D341Med (cell line): ENCODE data around the gene TMPRSS11D.

Experiments
- DNase-seq: peaks from one replicate; pipeline ENCODE4 v3.0.0; 2012; ENCODE audit warnings: low spot score

TMPRSS11D gene

GRCh38 chr4:67883902-67884301 lies at the start of gene TMPRSS11D:
TSS of gene TMPRSS11D (minus strand) at chr4:67884002. CDS start at chr4:67883933, 69 bp downstream.
- DNase-seq = no peak

- no peak for DNase-seq
These were observed 49.2 kb upstream of the TMPRSS11D start for GRCh38 chr4:67933038-67933437.

DNA sequence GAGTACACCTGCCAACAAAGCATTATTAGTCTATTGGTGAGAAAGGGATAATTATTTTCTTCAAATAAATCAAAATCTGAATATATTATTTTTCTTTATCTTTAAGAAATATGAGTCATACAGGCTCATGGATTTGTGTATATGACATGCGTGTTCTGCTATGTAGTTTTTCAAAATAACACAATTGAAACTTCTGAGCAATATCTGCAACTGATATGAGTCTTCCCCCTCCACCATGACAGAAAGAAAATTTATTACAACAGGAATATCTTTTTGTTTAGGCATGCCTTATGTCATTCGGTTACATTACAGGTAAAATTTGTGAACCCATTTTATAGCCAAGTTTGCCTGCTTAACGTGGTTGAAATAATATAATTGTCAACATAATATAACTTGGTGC lies 47.5 kb upstream of the TMPRSS11D start:
- no peak for DNase-seq

DNA sequence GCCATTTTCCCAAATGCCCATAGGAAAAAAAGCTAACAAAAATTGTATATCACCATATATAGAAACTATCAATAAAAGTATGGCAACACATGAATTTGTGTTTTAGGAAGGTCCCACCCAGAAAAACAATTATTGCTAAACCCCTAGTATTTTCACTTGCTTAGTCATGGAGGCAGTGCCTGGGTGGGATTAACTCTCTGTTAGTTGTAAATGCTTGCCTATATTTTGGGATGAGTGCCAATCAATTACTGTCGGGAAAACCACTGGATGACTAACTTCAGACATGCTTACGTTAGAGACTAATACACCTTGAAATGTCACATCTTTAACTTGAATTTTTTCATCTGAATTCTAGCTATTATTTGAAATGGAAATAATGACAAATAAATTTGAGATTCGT lies 45.6 kb upstream of the TMPRSS11D start:
- DNase-seq = no peak

GRCh38 chr4:67928546-67928945 lies 44.7 kb upstream of the TMPRSS11D start:
- no peak for DNase-seq

DNA sequence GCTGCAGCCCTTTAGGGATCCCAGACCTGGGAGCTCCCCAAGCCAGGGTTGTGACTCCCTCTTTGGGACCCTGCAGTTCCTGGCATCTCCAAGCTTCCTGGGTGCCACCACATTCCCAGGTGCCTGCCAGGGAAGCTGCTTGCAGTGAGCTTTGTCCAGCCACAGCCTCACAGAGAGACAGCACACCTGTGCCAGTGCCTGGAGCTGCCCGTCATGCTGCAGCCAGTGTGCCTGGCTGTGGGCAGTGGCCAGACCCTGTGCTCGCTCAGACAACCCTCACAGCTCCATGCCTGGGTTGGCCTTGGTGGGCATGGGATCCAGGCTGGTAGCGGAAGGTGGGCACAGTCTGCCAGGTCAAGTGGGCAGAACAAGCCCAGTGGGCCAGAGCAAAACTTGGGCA lies 43.4 kb upstream of the TMPRSS11D start:
- DNase-seq = no peak

DNA sequence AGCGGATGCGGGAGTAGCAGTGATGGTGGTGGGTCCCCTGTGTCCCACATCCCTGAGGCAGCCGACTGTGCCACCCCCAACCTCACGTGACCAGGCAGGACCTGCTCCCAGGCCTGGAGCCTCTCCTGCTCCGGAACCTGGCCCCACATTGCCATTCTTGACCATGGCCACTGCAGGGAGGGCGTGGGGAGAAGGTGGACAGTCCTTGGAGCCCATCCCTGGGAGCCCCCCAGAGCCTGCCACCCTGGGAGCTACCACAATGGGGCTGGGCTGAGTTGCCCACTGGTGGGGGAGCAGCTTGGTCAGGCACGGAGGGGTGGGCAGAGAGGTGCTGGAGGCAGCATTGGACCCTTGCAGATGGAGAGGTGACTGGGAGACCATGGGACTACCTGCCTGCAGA lies 42.7 kb upstream of the TMPRSS11D start:
- DNase-seq = no peak

DNA sequence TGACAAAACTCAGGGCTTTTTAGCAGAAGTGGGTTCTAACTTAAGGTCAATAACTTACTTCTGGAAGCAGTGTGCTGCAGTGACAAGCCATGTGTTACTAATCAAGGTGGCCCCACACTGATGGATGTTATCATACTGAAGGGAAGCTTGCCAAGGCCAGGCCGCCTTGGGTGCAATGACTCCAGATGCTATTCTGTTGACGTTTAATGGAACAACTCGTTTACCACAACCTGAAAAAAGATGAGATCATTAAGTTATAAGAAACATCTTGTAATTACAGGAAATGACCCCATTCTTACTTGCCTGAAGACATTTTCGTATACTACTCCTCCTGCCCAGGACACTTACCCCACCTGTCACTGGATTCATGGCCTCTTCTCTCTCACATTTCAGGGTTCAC lies 38.9 kb upstream of the TMPRSS11D start:
- DNase-seq = no peak

DNA sequence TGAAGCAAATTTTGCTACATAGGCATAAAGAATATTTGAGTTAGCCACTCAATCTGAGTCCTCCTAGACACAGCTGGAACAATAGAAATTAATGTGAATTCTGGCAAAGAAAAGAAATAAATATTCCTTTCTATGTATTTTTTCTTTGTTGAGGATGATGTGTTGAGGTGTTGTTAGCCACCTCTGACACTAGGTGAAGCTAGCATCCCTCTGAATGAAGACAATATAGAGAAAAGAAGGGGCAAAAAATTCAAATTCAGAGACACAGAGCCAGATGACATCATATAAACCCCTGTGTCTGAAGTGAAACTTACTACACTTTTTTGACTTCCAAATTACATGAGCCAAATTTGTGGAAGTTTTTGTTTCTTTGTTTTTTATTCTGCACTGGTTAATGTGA lies 34.6 kb upstream of the TMPRSS11D start:
- no peak for DNase-seq

- DNase-seq = no peak
These were observed 31.7 kb upstream of the TMPRSS11D start for GRCh38 chr4:67915400-67915966.

- DNase-seq = no peak
These were observed 28.3 kb upstream of the TMPRSS11D start for GRCh38 chr4:67912080-67912479.

- no peak for DNase-seq
These were observed 27.8 kb upstream of the TMPRSS11D start for GRCh38 chr4:67911638-67912037.

DNA sequence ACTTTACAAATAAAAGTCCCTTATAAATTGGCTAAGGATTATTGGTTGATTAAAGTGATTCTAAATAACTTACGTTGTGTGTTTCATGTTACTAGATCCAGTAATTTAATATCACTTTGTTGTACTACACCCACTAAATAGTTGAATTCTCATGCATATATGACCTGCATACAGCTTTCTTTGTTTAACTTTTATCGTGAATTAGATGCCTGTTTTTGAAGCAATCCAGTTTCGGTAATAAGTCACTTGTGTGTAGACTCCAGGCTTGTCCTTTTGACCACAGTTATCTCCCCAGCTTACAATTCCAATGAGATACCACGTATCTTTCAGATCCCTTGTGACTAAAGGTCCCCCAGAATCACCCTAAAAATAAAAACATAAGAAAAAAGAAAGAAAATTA lies 27.3 kb upstream of the TMPRSS11D start:
- no peak for DNase-seq

DNA sequence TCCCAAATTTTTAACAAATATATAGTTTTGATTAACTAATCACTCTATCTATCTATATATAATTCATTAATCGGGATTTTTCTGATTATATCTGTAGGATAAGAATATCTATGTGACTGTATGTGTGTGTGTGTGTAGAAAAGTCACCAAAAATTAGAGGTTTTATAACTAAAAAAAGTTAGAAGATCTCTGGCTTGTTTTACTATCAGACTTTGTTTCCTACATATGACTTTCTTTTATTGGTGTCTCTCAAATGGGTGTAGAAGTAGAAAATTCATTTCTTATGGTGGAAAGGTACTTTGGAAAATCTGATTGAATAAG lies 26.7 kb upstream of the TMPRSS11D start:
- no peak for DNase-seq

- no peak for DNase-seq
These were observed 26.2 kb upstream of the TMPRSS11D start for GRCh38 chr4:67909905-67910584.

GRCh38 chr4:67907650-67908049 lies 23.8 kb upstream of the TMPRSS11D start:
- DNase-seq = no peak

DNA sequence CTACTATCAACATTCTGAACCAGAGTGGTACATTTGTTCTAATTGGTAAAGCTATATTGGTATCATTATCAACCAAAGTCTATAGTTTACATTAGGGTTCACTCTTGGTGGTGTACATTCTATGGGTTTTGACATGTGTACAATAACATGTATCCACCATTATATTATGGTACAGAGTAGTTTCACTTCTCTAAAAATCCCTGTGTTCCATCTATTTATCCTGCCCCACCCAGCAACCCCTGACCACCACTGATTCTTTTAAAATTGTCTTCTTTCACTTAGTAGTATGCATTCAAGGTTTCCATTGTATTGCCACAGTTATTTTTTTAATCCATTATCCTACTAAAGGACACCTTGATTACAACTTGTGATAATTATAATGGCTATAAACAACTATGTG lies 15.3 kb upstream of the TMPRSS11D start:
- DNase-seq = no peak

DNA sequence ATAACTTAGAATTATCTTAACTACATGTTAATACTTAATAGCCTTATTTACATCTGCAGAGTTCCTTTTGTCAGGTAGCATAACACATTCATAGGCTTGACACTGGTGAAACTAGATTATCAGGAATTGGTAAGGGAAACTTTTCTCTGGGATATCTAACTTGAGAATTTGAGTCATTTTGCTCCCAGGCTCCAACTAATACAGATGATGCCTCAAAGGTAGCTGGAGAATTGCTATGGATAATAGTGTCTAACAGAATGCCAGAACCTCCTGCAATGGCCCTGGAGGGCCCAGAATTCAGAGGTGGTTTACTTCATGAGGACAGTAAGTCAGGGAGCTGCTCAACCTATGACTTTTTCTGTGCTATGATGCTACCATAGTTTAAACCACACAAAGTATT lies 13.9 kb upstream of the TMPRSS11D start:
- DNase-seq = no peak

DNA sequence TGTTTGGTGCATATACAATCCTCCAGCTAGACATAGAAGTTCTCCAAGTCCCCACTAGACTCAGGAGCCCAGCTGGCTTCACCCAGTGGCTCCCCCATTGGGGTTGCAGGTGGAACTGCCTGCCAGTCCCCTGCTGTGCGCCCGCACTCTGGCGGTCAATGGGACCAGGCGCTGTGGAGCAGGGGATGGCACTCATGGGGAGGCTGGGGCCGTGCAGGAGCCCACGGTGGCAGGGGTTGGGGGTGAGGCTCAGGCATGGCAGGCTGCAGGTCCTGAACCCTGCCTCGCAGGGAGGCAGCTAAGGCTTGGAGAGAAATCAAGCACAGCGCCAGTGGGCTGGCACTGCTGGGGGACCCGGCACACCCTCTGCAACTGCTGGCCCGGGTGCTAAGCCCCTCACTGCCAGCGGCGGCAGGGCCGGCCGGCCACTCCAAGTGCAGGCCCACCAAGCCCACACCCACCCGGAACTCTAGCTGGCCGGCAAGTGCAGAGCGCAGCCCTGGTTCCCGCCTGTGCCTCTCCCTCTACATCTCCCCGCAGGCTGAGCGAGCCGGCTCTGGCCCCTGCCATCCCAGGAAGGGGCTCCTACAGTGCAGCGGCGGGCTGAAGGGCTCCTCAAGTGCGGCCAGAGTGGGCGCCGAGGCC lies 12.7 kb upstream of the TMPRSS11D start:
- DNase-seq = no peak

GRCh38 chr4:67894659-67895058 lies 10.9 kb upstream of the TMPRSS11D start:
- no peak for DNase-seq

DNA sequence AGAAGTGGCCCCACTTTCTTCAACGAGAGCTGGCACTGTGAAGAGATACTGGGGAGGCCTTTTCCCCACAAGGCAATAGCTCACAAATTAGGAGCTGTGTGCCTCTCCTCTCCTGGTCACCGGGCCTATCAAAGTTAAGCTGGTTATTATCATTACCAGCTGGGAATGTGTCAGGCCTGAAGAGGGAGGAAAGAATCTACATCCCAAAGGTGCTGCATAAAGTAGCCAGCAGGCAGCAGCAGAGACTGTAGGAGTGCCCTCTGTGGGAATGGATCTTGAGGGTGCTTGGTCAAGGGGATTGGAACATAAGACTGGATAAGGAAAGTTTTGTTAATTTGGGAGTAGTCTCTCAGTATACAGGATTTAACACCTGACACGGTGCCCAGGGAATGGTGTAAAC lies 9.1 kb upstream of the TMPRSS11D start:
- no peak for DNase-seq

DNA sequence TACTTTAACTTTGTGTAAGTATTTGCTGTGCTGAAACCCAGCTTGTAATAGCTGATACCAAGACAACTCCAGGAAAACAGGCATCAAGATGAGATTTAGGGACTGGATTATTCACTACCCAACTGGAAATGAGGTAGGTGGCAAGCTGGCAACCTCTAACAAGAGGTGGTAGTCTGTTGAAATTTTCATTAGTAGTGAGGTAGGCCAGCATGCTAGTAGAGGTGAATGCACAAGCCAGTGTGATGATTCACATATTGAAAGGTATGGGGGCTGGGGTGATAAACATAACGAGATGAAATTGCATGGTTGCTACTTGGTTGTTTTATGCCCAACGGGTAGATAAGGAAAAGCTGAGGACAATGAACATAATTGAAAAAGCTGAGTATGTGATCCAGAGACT lies 8.5 kb upstream of the TMPRSS11D start:
- no peak for DNase-seq

DNA sequence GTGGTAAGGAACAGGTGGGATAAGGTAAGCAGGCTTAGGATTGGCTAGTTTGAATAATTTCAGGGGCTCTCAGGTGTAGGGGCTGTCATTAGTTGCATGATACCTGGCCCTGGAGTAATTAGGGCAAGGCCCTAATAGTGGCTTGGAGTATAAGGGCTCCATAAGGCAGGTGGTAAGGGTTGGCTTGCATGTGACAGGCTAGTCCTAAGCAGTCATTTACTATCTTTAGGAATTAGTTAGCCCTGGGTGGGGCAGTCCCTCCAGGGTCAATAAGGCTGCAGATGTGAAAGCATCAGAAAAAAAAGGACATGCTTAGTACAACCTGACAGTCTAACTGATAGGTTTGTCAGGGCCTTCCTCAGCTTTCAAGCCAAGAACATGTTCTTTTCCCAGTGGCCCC lies 7.8 kb upstream of the TMPRSS11D start:
- DNase-seq = no peak

GRCh38 chr4:67886281-67886680 lies 2.5 kb upstream of the TMPRSS11D start:
- no peak for DNase-seq
